SK-N-MC (cell line): ENCODE data around the gene NUDT3.

ENCODE experiments used
- EZH2 ChIP-seq: fragments of 200-600 bp; sonication (generic); IDR thresholded peaks from one replicate; pipeline ENCODE4 v1.6.1; 2017; ENCODE audit warnings: antibody characterized with exemption
- FOXP2 ChIP-seq: optimal IDR thresholded peaks from 2 replicates; pipeline ENCODE3; 2011; ENCODE audit warnings: mild to moderate bottlenecking, moderate library complexity; ENCODE audit not compliant: insufficient read depth; ENCODE audit errors: extremely low read length, control extremely low read depth
- POLR2AphosphoS5 ChIP-seq: IDR thresholded peaks from 2 replicates; pipeline ENCODE4 v1.6.1; 2012; ENCODE audit warnings: mild to moderate bottlenecking, low read depth, low read length, borderline replicate concordance

DNA sequence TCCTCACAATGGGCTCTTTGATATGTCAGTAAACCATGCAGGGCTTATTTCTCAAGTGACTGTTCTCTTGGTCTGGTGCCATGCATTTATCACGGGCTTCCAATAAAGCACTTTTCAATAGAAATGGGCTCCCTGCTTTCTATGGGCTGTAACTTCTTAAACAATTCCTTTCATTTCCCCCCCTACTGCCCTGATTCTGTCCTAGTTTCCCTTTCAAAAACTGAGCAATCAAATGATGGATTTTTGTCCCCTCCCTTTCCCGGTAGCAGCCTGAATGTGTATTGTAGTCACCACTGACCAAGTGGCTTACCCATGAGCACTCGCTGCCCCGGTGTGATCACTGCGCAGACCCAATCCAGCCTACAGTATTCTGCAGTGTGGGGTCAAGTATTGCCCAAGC is 19.5 kb upstream of the NUDT3 start:
- TF ChIP-seq POLR2AphosphoS5 (no peak), EZH2 (no peak), FOXP2 (no peak)
